Activated naive CD8-positive, alpha-beta T cell treated with anti-CD3 and anti-CD28 coated beads, Interleukin-2, amount 50 U/mL, for 24 hours (primary cell): ENCODE data around the gene KDM5C.
A peak's percentile ranks its signal among the peaks of the same experiment; 100 is the strongest.
"Not testable (repeated sequence)": the region's sequence is repeated elsewhere in the genome, so short reads cannot be mapped to it uniquely, and the experiment has no call there.

Experiments used
- ATAC-seq: fragments of 150-1000 bp; cut with Tn5 transposase; one replicate; pipeline ENCODE4 v1.10.0; 2021
- DNase-seq: peaks from one replicate; pipeline ENCODE4 v3.0.0; 2021
- H3K27ac Mint-ChIP-seq: one replicate; pipeline ENCODE4 v1.8.0; 2021; ENCODE audit warnings: mild to moderate bottlenecking, mixed read lengths
- H3K27me3 Mint-ChIP-seq: one replicate; pipeline ENCODE4 v1.8.0; 2021; ENCODE audit warnings: mixed read lengths
- H3K36me3 Mint-ChIP-seq: one replicate; pipeline ENCODE4 v1.8.0; 2021; ENCODE audit warnings: low read depth, mixed read lengths
- H3K4me1 Mint-ChIP-seq: one replicate; pipeline ENCODE4 v1.8.0; 2021; ENCODE audit warnings: mixed read lengths
- H3K4me3 Mint-ChIP-seq: one replicate; pipeline ENCODE4 v1.8.0; 2021; ENCODE audit warnings: mild to moderate bottlenecking, moderate library complexity, mixed read lengths
- H3K9me3 Mint-ChIP-seq: one replicate; pipeline ENCODE4 v1.8.0; 2021; ENCODE audit warnings: mixed read lengths

KDM5C gene

DNA sequence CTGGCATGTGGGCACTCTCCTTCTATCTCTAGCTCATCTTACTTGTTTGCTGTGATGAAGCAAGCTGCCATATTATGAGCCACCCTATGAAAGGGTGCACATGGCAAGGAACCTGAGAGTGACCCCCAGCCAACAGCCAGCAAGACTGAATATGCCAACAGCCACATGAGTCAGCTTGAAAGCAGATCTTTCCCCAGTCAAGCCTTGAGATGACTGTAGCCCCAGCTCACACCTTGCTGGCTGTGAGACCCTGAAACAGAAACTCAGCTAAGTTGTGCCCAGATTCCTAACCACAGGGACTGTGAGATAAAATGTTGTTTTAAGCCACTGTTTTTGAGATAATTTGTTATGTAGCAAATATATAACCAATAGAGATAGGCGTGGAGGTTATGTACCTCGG is 36.2 kb downstream of the KDM5C start:
- peak; percentile 90 for ATAC-seq
- Mint-ChIP-seq H3K9me3 (no peaks in the 10 kb centered on the region), H3K27ac (peak overlapping the region; percentile 54), H3K4me1 (peaks cover 21% of the 10 kb centered on the region), H3K4me3 (no peak overlapping the region), H3K27me3 (no peaks in the 10 kb centered on the region), H3K36me3 (no peaks in the 10 kb centered on the region)
- peak; percentile 29 for DNase-seq

DNA sequence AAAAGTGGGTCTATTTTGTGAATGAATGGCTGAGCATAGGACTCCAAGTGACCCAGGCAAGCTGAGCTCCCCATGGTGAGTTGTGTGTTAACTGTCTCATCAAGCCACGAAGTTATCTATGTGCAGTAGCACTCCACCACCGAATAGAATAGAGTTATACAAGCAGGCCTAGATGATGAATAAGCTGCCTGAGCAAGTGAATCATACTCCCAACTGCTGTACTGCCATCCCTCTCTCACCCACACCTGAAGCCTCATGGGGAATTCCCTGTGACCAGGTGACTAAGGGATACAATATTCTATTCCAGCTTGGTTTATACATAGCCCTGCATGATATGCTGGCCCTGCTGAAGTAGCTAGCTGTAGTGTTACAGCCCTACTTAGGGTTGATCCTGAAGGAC is 38.7 kb downstream of the KDM5C start:
- Mint-ChIP-seq H3K4me3 (no peak overlapping the region), H3K4me1 (peaks cover 21% of the 10 kb centered on the region), H3K9me3 (no peaks in the 10 kb centered on the region), H3K36me3 (no peaks in the 10 kb centered on the region), H3K27ac (no peak overlapping the region), H3K27me3 (no peaks in the 10 kb centered on the region)
- no peak for DNase-seq
- peak; percentile 80 for ATAC-seq

DNA sequence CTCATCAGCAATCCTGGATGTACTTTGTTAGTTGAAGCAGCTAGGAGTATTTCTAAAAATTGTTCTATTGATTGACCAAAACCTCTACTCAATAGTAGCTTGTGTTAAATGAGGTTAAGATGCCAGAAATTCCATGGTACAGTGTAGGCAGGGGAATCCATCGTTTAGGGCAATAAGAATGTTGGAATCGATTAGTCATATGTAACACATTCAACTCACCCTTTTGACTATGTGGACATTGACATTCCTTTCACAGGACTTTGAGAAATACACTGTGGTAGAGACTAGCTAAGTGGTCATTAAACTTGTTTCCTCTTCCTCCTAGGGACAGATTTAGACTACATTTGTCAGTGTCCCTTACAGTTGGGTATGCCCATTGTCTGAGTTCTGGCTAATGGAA is 40.2 kb downstream of the KDM5C start:
- Mint-ChIP-seq H3K36me3 (no peaks in the 10 kb centered on the region), H3K27ac (no peak overlapping the region), H3K9me3 (no peaks in the 10 kb centered on the region), H3K27me3 (no peaks in the 10 kb centered on the region), H3K4me3 (no peak overlapping the region), H3K4me1 (peaks cover 21% of the 10 kb centered on the region)
- ATAC-seq (no peak), DNase-seq (no peak)

DNA sequence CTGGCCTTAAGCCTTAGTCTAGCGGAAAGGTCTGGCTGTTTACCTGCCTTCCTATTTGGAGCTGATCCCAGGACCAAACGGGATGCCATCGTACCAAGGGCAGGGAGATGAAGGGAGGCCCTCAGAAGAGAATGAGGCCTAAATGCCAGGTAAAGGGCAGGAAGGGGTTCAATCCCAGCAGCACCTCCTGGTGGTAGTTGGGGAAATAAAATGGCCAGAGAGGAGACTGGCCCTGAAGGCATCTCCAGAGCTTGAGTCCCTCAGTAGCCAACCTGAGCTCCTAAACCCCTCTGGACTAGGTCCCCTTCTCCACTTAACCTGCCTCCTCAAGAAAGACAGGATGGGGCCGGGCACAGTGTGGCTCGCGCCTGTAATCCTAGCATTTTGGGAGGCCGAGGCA is 53.7 kb downstream of the KDM5C start:
- no peak for ATAC-seq
- peaks cover 6% of the 10 kb centered on the region for H3K36me3 Mint-ChIP-seq
- peaks cover 4% of the 10 kb centered on the region for H3K9me3 Mint-ChIP-seq
- no peak overlapping the region for H3K27ac Mint-ChIP-seq
- DNase-seq, result no peak
- H3K4me3 Mint-ChIP-seq, result no peak overlapping the region
- no peaks in the 10 kb centered on the region for H3K27me3 Mint-ChIP-seq
- no peaks in the 10 kb centered on the region for H3K4me1 Mint-ChIP-seq

DNA sequence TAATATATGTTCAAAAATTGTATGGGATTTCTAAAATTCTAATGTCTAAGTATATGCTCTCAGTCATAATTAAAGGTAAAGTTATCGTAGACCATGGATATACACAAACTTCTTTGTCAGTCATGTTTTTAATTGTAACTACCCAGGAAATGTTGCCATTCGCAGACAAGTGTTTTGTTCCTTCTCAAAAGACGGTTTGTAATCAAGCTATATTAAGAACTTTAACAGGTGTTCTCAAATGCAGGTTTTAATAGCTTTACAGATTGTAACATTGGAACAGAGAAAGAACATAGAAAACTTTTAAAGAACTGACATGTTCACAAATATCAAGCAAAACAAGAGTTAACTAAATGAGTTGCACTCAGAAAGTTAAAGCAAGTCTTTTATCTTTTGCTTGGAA is 58.9 kb downstream of the KDM5C start:
- no peak overlapping the region for H3K27ac Mint-ChIP-seq
- H3K4me1 Mint-ChIP-seq, result no peaks in the 10 kb centered on the region
- DNase-seq, result no peak
- peaks cover 3% of the 10 kb centered on the region for H3K36me3 Mint-ChIP-seq
- no peak for ATAC-seq
- no peaks in the 10 kb centered on the region for H3K9me3 Mint-ChIP-seq
- no peak overlapping the region for H3K4me3 Mint-ChIP-seq
- H3K27me3 Mint-ChIP-seq, result no peaks in the 10 kb centered on the region

DNA sequence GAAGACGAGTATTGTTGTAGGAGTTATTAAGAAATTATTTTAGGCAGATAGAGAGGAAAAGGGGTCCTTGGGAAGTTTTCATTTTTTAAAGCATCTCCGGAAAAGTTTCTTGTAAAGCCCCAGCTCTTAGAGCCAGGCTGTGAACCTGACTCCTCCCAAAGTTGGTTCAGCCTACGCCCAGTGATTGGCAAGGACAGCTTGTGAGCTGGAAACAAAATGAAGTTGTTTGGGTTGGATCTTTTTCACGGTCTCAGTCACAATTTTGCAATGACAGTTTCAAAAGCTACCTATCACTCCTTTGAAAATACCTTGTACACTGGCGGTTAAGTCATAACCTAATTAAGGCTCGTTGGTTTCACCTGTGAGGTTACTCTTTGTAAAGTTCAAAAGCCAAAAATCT is 60.4 kb downstream of the KDM5C start:
- ATAC-seq, H3K4me3 Mint-ChIP-seq, H3K36me3 Mint-ChIP-seq, H3K4me1 Mint-ChIP-seq, H3K9me3 Mint-ChIP-seq, H3K27ac Mint-ChIP-seq, DNase-seq, H3K27me3 Mint-ChIP-seq: not testable (repeated sequence)

DNA sequence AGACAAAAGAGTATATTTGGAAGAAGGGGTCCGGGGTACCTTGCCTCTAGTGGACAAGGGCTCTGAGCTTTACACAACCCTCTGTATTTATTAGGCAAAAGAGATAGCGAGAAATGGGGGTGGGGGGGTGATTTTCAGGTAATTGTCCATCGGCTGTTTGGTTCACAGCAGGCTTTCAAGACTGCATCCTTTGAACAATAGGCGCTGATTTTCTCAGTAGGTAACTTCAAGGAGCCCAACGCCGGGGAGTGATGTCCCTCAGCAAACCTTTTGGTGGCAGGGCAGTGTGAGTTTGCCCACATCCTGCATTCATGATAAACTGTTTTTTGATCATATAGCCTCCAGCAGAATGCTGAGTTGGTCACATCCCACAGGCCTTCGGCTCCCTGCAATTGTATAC is 61.6 kb downstream of the KDM5C start:
- Mint-ChIP-seq H3K27ac (no peak overlapping the region), H3K27me3 (no peaks in the 10 kb centered on the region), H3K36me3 (no peaks in the 10 kb centered on the region), H3K4me3 (no peak overlapping the region), H3K9me3 (no peaks in the 10 kb centered on the region), H3K4me1 (no peaks in the 10 kb centered on the region)
- ATAC-seq, result no peak
- DNase-seq, result no peak

DNA sequence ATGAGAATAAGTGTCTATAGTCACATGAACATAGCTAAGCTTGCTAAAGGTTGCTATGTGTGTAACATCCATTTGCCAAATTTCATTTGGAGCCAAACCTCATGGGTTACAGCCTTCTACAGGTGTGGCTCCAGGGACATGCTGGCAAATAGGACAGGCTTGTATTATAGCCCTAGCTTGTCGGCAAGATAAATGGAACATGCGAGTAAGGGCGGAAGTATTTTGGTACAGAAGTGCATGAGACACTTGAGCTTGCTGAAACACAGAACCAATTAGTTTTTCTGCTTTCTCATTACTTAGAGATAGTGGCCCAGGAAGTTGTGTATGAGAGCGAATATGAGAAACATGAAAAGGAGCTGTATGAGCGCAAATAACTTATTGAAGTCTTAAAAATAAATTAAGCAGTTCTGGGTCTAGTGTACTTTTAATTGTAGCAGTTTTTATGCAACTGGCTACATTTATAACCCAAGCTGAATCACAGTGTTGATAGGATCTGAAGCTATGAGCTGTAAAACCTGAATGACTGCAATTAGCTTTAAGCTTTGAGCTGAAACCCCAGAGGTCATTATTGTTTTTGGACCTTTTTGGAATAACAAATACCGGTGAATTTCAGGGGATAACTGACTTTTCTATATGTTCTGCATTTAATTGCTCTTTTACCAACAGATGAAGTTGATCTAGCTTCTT is 64.6 kb downstream of the KDM5C start:
- H3K9me3 Mint-ChIP-seq, result no peaks in the 10 kb centered on the region
- no peaks in the 10 kb centered on the region for H3K4me1 Mint-ChIP-seq
- no peaks in the 10 kb centered on the region for H3K27me3 Mint-ChIP-seq
- no peak for ATAC-seq
- H3K36me3 Mint-ChIP-seq, result no peaks in the 10 kb centered on the region
- H3K4me3 Mint-ChIP-seq, result no peak overlapping the region
- no peak for DNase-seq
- H3K27ac Mint-ChIP-seq, result no peak overlapping the region

DNA sequence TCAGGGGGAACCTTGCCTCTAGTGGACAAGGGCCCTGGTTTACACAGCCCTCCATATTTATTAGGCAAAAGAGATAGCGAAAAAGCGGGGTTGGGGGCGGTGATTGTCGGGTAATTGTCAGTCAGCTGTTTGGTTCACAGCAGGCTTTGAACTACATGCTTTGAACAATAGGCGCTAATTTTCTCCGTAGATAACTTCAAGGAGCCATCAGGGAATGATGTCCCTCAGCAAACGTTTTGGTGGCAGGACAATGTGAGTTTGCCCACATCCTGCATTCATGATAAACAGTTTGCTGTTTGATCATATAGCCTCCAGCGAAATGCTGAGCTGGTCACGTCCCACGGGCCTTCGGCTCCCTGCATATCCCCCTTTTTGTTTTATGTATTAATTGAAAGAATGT is 65.8 kb downstream of the KDM5C start:
- Mint-ChIP-seq H3K9me3 (no peaks in the 10 kb centered on the region), H3K36me3 (no peaks in the 10 kb centered on the region), H3K4me1 (no peaks in the 10 kb centered on the region), H3K27me3 (no peaks in the 10 kb centered on the region), H3K4me3 (no peak overlapping the region), H3K27ac (no peak overlapping the region)
- DNase-seq (no peak), ATAC-seq (no peak)

DNA sequence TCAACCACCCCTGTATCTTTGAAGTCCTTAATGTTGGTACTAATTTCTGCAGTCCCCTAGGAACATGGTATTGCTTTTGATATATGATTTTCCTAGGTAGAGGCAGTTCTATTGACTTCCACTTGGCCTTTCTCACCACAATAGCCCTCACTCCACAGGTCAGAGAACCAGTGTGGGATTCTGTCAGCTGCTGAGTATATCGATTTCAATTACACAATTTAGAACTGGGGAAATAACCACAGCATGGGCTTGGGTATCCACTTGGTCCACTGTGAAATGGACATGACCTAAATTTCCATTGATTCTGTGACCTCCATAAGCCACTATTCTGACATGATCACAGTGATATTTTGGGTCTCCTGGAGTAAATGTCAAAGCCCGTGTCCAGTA is 68.8 kb downstream of the KDM5C start:
- Mint-ChIP-seq H3K4me1 (no peaks in the 10 kb centered on the region), H3K9me3 (no peaks in the 10 kb centered on the region), H3K27ac (no peak overlapping the region), H3K27me3 (no peaks in the 10 kb centered on the region), H3K36me3 (no peaks in the 10 kb centered on the region), H3K4me3 (no peak overlapping the region)
- ATAC-seq (no peak), DNase-seq (no peak)

DNA sequence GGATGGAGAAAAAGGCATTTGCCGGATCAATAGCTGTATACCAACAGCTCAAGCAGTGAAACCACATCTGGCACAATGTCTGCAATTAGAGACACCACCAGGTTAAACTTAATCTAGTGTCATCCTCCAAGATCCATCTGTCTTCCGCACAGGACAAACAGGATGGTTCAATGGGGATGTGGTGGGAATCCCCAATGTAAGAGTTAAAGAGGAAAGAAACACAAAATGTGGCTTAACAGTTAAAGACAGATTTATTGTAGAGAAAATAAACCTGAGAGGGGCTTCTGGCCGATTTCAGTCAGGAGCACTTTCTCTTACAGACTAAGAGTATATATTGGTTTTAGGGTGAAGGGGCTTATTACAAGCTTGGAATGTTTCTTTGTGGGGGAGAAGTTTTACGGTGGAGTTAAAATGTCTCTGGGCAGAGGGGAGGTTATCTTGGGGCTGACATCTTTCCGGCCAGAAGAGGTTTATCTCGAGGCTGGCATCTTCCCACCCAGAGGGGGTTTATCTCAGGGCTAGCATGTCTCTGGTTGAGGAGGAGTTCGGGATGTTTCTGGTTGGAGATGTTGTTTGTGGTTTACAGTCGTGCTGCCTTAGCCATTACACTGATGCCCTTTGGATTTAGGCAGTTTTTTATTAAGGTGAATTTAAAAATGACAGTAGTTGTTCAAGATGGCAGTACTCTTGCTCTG is 69.3 kb downstream of the KDM5C start:
- H3K27ac Mint-ChIP-seq, result no peak overlapping the region
- H3K9me3 Mint-ChIP-seq, result no peaks in the 10 kb centered on the region
- DNase-seq (no peak), ATAC-seq (no peak)
- no peak overlapping the region for H3K4me3 Mint-ChIP-seq
- no peaks in the 10 kb centered on the region for H3K27me3 Mint-ChIP-seq
- no peaks in the 10 kb centered on the region for H3K36me3 Mint-ChIP-seq
- H3K4me1 Mint-ChIP-seq, result no peaks in the 10 kb centered on the region

DNA sequence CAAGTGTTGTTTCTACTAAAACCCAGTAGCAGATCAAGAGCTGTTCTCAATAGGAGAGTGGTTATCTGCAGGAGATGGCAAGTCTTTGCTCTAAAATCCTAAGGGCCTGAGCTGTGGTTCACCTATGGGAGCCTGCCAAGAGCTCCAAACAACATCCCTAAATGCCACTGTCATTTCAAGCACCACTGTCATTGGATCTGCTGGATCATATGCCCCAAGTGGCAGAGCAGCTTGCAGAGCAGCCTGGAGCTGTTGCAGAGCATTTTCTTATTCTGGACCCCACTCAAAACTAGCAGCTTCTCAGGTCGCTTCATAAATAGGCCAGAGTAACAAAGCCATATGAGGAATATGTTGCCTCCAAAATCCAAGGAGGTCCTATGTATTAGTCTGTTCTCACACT is 71.4 kb downstream of the KDM5C start:
- DNase-seq (no peak), ATAC-seq (no peak)
- H3K27me3 Mint-ChIP-seq, result no peaks in the 10 kb centered on the region
- H3K4me3 Mint-ChIP-seq, result no peak overlapping the region
- no peak overlapping the region for H3K27ac Mint-ChIP-seq
- H3K9me3 Mint-ChIP-seq, result no peaks in the 10 kb centered on the region
- no peaks in the 10 kb centered on the region for H3K4me1 Mint-ChIP-seq
- no peaks in the 10 kb centered on the region for H3K36me3 Mint-ChIP-seq
